Fibroblast of mammary gland (primary cell): ENCODE data around the gene PRF1.
A peak's percentile ranks its signal among the peaks of the same experiment; 100 is the strongest.

ENCODE experiments used
- DNase-seq: peaks from one replicate; pipeline ENCODE4 v3.0.0-alpha.2; 2010; ENCODE audit warnings: low read depth
- H3K4me3 ChIP-seq: 2 replicates; pipeline ENCODE4 v1.5.1; 2011; ENCODE audit warnings: low read depth, mild to moderate bottlenecking, low read length, moderate library complexity; ENCODE audit not compliant: control insufficient read depth
- CTCF ChIP-seq: conservative IDR thresholded peaks from 2 replicates; pipeline ENCODE4 v1.5.1; 2011; ENCODE audit warnings: low read depth, low read length, inconsistent platforms; ENCODE audit not compliant: control insufficient read depth, insufficient read depth

PRF1 gene

GRCh38 chr10:70602665-70603448 is at the start of gene PRF1:
TSS of gene PRF1 (minus strand) at chr10:70602741. CDS start at chr10:70600902, 1,839 bp downstream.
- no peak within 1 kb of the TSS for H3K4me3 ChIP-seq
- TF ChIP-seq CTCF = no peak
- no peak for DNase-seq

- no peak overlapping the region for H3K4me3 ChIP-seq
- peak; percentile 42 for DNase-seq
- no peak for TF ChIP-seq CTCF
These were observed 49.1 kb upstream of the PRF1 start for GRCh38 chr10:70651661-70652060.

- TF ChIP-seq CTCF = no peak
- DNase-seq = no peak
- H3K4me3 ChIP-seq = no peak overlapping the region
These were observed 48.2 kb upstream of the PRF1 start for GRCh38 chr10:70650718-70651117.

GRCh38 chr10:70650104-70650503 is 47.6 kb upstream of the PRF1 start:
- H3K4me3 ChIP-seq = no peak overlapping the region
- no peak for DNase-seq
- TF ChIP-seq CTCF = no peak

- peak; percentile 94 for DNase-seq
- H3K4me3 ChIP-seq = no peak overlapping the region
- TF ChIP-seq CTCF = no peak
These were observed 47.0 kb upstream of the PRF1 start for GRCh38 chr10:70649526-70649925.

- peak; percentile 53 for DNase-seq
- TF ChIP-seq CTCF = no peak
These were observed 45.9 kb upstream of the PRF1 start for GRCh38 chr10:70648427-70648826.

More at GRCh38 chr10:70648427-70648826, 45.9 kb upstream of the PRF1 start:
- H3K4me3 ChIP-seq = no peak overlapping the region
